ENCODE measurements around the gene PHLDA3.

PHLDA3 gene

GRCh38 chr1:201430776-201431175, 38.2 kb downstream of the PHLDA3 start:
- no peak for DNase-seq (ENCODE audit: low read depth in 2 of 2, low spot score in 1 of 2)

- DNase-seq (ENCODE audit: low read depth in 2 of 2, low spot score in 1 of 2): no peak
Observed at GRCh38 chr1:201429736-201430501, 39.1 kb downstream of the PHLDA3 start.

DNA sequence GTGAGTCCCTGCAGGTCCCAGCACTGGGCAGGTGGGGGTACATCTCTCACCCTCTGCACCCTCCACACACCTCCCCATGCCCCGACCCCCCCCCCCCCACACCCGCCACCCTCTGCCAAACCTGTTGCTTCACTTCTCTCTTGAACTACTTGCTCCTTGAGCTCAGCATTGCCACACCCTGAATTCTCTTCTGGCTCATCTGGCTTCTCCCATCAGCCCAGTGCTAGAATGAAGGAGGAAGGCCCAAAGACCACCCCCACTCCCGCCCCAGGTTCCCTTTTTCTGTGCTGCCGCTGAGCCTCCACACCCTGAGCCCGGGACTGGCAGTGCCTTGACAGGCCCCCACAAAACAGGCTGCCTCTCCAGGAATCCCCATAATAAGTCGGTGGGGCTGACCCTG, 41.0 kb downstream of the PHLDA3 start:
- DNase-seq (ENCODE audit: low read depth in 2 of 2, low spot score in 1 of 2): no peak

DNA sequence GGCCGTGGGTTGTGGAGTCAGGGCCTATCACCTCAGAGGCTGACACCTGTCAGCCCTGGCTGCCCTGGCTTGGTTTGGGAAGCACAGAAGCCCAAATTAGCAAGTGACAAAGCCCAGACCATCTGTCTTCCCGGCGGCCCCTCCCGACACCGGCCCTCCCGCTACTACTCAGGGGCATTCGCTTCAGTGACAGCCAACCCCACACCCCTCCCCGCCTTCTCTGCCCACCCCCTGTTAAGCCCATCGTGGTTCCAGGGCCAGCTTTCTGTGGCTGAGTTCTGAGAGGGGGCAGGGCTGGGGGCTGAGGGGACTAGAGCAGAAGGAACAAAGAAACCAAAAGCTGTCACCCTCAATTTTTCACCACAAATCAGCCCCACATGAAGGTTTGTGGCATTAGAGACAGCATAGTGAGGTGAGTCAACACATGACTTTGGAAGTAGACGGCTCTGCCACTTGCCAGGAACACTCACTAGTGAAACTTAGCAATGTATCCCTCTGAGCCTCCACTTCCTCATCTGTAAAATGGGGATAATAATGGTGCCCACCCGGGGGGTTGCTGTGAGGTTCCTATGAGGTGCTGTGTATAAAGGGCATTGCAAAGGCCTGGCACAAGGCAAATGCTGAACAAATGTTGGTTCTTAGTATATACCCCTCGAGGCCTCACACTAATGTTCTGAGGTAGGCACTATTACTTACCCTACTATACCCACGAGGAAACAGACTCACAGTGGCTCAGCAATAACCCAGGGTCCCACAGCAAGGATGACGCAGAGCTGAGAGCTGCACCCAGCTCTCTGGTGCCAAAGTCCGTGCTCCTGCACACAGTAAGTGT, 42.3 kb downstream of the PHLDA3 start:
- no peak for DNase-seq (ENCODE audit: low read depth in 2 of 2, low spot score in 1 of 2)

DNA sequence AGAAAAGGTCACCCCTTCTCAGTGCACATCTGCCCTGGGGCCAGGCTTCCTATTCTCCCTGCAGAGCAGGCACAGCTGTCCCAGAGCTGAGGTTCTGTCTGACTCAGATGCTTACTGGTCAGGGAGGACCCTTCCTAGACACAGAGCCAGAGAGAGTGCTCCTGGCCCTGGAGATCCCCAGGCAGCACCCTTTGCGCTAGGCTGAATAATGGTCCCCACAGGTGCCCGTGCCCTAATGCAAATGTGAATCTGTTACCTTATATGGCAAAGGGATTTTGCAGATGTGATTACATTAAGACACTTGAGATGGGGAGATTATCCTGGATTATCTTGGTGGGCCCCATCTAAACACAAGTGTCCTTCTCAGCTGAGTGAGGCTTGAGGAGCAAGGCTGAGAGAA, 44.8 kb downstream of the PHLDA3 start:
- no peak for DNase-seq (ENCODE audit: low read depth in 2 of 2, low spot score in 1 of 2)

DNA sequence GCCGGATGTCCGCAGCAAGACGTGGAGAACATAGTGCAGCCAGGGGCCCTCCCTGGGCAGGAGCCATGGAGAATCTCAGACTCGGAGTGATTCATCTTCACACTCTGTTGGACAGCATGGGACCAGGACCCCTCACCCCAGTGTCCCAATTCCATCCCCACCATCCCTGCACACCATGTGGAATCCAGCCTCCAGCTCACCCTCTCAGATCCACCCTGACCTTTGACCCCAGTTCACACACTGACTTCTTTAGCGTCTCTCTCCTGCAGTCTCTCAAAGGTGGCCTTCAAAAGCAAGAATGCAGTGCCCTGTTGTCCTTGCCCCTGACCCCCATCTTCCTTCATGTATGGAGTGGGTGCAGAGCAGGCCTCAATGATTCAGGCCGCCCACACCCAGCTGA, 45.3 kb downstream of the PHLDA3 start:
- DNase-seq (ENCODE audit: low read depth in 2 of 2, low spot score in 1 of 2): no peak

GRCh38 chr1:201422436-201423030, 46.5 kb downstream of the PHLDA3 start:
- DNase-seq (ENCODE audit: low read depth in 2 of 2, low spot score in 1 of 2): no peak

DNA sequence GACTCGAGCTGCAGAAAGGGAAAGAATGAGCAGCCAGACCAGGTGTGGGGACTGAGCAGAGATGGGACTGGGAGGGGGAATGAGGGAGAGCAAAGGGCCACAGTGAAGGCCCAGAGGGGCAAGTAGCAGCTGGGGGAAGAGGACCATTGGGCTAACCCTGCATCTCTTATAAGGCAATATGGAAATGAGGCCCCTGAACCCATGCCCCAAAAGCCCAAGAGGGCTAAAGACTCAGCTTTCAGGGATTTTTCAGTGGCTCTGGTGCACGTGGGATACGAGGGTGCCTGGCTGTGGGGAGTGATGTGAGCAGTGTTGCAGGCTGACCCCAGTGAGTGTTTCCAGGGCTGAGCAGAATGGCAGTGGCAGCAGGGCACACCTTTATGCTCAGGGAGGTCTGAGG, 47.0 kb downstream of the PHLDA3 start:
- DNase-seq (ENCODE audit: low read depth in 2 of 2, low spot score in 1 of 2): no peak

GRCh38 chr1:201421041-201421440, 47.9 kb downstream of the PHLDA3 start:
- no peak for DNase-seq (ENCODE audit: low read depth in 2 of 2, low spot score in 1 of 2)

DNA sequence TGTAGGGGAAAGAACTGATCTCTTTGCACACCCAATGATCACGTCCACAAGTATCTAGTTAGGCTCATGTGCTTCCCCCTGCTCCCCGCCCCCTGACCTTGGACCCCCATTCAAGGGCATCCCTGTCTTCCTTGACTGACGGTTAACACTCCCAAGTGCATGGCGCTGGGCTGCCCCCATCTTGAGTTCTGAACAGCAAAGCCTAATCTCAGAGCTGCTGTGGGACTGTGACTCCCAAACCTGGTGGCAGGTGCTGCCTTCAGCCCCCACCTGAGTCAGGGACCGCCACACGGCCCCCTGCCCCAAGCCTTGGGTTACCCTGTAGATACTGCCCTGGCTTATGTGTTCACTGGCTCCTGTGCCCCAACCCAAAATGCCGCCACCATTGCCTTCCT, 48.4 kb downstream of the PHLDA3 start:
- DNase-seq (ENCODE audit: low read depth in 2 of 2, low spot score in 1 of 2): no peak

DNA sequence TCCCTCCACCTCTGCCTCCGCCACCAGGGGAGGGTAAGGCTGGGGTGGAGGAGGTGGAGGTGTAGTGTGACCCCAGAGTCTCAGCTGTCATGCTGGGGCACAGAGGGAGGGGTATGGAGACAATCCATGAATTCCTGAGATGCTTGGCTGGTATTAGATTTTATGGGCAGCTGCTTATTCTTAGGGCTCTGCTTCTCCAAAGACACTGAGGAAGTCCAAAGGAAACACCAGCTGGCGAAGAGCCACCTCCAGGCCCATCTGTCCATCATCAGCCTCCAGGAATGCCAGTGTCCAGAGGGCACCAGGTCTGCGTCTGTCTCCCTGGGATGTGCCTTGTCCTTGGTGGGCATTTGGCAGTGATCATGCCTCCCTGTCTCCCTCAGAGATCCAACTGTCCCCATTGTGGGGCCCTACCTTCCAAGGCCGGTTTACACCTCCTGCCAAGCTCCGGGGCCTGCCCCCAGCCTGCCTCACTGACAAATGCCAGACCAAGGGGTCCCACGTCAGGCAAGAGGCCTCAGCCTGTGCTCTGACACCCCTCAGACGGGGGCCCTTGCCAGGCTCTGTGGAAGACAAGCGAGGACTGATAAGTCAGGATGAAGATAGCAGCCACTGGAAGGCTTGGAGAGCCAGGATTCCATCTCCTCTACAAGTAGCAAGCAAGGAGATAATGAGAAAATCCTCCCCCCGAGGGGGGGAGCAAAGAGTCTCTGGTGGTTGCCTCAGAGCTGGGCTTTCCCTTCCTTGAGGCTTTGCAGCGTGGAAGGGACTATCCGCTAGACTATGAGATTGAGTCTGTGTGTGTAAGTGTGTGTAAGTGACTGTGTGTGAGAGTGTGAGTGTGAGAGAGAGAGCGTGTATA, 49.0 kb downstream of the PHLDA3 start:
- no peak for DNase-seq (ENCODE audit: low read depth in 2 of 2, low spot score in 1 of 2)

- DNase-seq (ENCODE audit: low read depth in 2 of 2, low spot score in 1 of 2): no peak
Observed at GRCh38 chr1:201419256-201419655, 49.7 kb downstream of the PHLDA3 start.

GRCh38 chr1:201418461-201418860, 50.5 kb downstream of the PHLDA3 start:
- DNase-seq (ENCODE audit: low read depth in 2 of 2, low spot score in 1 of 2): no peak

Data from stimulated activated CD8-positive, alpha-beta memory T cell treated with anti-CD3 and anti-CD28 coated beads, Interleukin-4, amount 100 ng/mL, for 4 hours (primary cell).